AG10803 (cell line): ENCODE data around the gene LPP.
"Not testable (repeated sequence)": the region's sequence is repeated elsewhere in the genome, so short reads cannot be mapped to it uniquely, and the experiment has no call there.

ENCODE experiments used
- DNase-seq: peaks from one replicate; pipeline ENCODE4 v3.0.0; 2010; ENCODE audit warnings: low read depth
- H3K4me3 ChIP-seq: 2 replicates; pipeline ENCODE4 v1.5.1; 2011; ENCODE audit warnings: mild to moderate bottlenecking, low read length, control low read depth
- TF ChIP-seq, protein P1 (sequence below): conservative IDR thresholded peaks from 2 replicates; pipeline ENCODE4 v1.5.1; 2011; ENCODE audit warnings: mild to moderate bottlenecking, low read length, control low read depth, inconsistent platforms

LPP gene

DNA sequence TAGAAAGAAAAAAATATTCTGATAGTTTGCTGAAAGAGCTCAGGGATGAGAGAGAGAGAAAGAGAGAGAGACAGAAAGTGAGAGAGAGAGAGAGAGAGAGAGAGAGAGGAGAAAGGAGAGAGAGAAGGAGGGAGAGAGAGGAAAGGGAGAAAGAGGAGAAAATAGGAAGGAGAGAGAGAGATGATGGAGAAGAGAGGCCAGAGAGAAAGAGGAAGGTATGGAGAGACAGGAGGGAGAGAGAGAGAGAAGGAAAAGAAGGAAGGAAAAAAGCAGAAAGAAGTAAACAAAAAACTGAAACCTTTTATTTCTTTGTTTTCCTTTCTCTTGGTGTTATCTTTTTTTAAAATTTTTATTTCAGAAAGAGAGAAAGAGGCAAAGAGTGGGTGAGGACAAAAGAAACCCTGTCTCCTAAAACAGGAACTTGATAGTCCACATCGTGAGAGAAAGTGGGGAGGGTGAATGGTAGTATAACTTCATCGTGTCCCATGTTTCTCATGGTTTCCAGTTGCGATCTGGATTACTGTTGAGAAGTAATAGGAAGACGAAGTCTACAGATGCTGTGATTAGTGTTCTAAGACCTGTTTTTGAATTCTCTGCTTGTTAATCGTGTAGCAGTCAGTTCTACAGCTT lies 279.7 kb downstream of the LPP start:
- TF ChIP-seq, protein P1, sequence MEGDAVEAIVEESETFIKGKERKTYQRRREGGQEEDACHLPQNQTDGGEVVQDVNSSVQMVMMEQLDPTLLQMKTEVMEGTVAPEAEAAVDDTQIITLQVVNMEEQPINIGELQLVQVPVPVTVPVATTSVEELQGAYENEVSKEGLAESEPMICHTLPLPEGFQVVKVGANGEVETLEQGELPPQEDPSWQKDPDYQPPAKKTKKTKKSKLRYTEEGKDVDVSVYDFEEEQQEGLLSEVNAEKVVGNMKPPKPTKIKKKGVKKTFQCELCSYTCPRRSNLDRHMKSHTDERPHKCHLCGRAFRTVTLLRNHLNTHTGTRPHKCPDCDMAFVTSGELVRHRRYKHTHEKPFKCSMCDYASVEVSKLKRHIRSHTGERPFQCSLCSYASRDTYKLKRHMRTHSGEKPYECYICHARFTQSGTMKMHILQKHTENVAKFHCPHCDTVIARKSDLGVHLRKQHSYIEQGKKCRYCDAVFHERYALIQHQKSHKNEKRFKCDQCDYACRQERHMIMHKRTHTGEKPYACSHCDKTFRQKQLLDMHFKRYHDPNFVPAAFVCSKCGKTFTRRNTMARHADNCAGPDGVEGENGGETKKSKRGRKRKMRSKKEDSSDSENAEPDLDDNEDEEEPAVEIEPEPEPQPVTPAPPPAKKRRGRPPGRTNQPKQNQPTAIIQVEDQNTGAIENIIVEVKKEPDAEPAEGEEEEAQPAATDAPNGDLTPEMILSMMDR, result no peak
- no peak overlapping the region for H3K4me3 ChIP-seq
- DNase-seq, result no peak

DNA sequence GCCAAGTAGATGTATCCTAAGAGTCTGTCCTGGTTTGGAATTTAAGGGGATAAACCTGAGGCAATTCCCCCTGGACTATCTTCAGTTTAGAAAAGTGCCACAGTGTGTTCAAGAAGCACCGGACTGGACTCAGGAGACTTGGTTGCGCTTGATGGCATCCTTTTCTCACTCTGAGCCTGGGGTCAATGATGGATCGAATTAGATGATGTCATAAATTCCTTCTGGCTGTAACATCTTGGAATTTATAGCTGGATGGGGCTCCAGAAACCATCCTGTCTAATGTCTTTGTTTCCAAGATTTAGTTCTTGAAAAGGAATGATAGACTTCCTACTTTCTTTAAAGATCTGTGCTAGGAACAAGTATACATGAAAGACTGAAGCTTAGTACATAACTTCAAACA lies 280.6 kb downstream of the LPP start:
- no peak overlapping the region for H3K4me3 ChIP-seq

GRCh38 chr3:188435266-188435665 lies 281.3 kb downstream of the LPP start:
- DNase-seq, result no peak
- TF ChIP-seq, protein P1, result no peak

More for the DNA sequence above, 280.6 kb downstream of the LPP start:
- TF ChIP-seq, protein P1, result no peak
- peak; percentile 37 for DNase-seq

DNA sequence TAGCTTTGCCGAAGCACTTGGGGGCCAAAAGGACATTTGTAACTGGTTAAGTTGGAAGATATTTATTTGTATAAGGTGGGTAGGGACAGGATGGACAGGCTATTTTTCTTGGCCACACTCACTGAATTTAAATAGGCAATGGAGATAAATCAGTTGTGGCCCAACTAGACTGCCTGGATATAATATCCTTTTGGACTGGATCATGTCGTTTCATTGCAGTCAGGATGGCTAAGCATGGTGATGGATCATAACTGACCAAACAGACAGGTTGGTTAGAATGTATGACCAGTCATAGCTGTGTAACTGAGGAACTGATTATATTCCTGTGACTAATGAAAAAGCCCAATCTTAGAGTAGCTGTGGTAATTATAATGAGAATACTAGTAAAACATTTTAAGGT lies 284.0 kb downstream of the LPP start:
- TF ChIP-seq, protein P1, result no peak
- no peak for DNase-seq
- H3K4me3 ChIP-seq, result no peak overlapping the region

More at GRCh38 chr3:188435266-188435665, 281.3 kb downstream of the LPP start:
- no peak overlapping the region for H3K4me3 ChIP-seq

GRCh38 chr3:188439080-188439479 lies 285.1 kb downstream of the LPP start:
- DNase-seq, result no peak
- no peak overlapping the region for H3K4me3 ChIP-seq
- TF ChIP-seq, protein P1, result no peak

DNA sequence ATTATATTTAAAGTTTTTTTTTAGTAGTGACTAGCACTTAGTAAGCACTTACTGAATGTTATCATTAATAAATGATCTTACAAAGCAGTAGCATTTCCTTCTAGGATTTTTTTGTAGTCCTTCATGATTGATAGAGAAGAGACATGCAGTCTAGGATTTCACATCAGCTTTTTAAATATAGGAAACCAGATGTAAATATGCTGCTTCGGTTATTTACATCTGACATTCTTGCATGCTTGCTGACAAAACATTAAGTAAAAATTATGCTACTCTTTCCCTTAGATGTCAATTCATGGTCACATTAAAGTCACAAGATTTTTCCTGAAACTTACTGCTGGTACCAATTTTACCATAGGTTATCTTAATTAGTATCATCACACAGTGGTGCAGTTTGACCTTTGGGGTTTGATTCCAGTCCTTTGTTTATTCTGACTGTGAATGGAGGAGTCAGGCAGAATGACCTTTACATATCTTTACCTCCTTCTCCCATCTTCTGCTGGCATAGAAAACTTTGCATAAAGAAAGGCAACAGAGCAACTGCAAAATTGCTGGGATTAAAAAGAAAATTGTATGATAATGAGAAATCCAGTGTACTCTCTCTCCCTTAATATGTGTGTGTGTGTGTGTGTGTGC lies 286.5 kb downstream of the LPP start:
- H3K4me3 ChIP-seq, result no peak overlapping the region
- DNase-seq, result no peak
- TF ChIP-seq, protein P1, result no peak

DNA sequence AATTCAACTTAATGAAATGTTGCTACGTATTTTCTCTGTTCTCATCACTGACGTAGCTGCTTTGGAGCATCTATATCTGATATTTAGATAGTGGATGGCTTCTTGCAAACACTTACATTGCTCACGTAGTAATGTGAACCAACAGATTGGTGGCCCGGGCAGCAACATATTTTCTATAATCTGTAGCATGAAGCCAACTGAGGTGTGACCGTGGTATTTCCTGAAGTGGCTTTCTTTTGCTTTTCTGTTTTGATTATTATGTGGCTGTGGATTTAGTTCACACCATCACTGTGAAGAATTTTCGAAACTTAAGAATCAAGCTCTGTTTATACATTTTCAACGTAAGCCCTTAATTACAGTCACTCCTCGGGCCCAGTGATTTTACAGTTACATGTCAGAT lies 288.5 kb downstream of the LPP start:
- TF ChIP-seq, protein P1, result no peak
- DNase-seq, result no peak
- no peak overlapping the region for H3K4me3 ChIP-seq

DNA sequence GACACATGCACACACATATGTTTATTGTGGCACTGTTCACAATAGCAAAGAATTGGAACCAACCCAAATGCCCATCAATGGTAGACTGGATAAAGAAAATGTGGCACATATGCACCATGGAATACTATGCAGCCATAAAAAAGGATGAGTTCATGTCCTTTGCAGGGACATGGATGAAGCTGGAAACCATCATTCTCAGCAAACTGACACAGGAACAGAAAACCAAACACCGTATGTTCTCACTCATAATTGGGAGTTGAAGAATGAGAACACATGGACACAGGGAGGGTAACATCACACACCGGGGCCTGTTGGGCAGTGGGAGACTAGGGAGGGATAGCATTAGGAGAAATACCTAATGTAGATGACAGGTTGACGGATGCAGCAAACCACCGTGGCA lies 291.2 kb downstream of the LPP start:
- DNase-seq, H3K4me3 ChIP-seq: not testable (repeated sequence)
